ENCODE results near the gene SOX10.
A peak's percentile ranks its signal among the peaks of the same experiment; 100 is the strongest.
"Not testable (repeated sequence)": the region's sequence is repeated elsewhere in the genome, so short reads cannot be mapped to it uniquely, and the experiment has no call there.

Gene SOX10

DNA sequence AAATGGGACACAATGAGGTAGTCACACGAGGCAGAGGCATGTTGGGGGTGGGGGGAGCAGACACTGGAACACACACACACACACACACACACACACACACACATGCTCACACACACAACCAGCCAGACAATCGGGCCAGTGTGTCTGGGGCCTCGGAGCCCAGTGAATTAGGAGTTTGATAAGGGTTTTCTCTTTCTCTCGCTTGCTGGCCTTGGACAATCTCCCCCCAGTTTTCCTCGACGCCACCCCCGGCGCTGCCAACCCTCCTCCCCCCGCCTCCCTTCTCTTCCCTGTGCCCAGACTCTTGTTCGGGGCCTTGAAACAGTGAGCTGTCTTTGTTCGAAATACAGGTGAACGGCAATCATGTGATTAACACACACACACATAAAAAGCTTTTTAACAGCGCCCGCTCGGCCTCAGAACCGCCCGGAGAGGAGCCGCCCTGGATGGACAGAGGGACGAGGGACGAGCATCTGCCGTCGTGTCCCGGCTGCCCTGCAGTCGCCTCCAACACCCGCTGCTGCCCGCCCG is 1.5 kb upstream of the SOX10 start:
- no peak for DNase-seq

GRCh38 chr22:37985050-37985585 is 763 bp upstream of the SOX10 start:
- no peak for DNase-seq

- no peak for DNase-seq
These were observed 1.2 kb downstream of the SOX10 start for GRCh38 chr22:37982938-37983859.

DNA sequence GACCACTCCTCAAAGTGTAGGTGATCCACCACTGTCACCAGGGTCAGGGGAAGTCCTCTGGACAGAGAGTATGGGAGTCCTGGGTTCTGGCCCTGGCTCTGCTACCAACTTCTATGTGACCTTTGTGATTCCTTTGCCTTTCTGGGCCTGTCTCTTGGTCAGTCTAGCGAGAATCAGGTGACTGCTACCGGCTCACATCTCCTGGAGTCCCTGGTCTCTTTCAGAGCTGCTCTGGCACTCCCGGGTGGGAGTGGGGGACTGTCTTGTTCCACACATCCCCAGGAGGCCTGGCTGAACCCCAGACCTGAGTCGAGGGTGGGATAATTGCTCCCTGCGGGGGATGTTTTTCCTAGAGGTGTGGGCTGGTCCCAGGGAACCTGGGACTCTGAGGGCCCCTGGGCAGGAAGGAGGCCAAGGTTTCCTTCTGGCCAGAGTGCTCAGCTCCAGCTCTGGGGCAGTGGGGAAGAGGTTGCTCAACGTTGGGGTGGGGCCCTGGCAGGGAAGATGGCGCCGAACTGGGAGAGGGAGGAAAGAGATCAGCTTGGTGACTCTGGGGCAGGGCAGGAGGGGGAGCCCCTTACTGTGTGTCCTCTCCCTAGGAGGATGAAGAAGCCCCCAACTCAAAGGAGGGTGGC is 2.1 kb downstream of the SOX10 start:
- no peak for DNase-seq

GRCh38 chr22:37981282-37982011 is 2.9 kb downstream of the SOX10 start:
- no peak for DNase-seq

DNA sequence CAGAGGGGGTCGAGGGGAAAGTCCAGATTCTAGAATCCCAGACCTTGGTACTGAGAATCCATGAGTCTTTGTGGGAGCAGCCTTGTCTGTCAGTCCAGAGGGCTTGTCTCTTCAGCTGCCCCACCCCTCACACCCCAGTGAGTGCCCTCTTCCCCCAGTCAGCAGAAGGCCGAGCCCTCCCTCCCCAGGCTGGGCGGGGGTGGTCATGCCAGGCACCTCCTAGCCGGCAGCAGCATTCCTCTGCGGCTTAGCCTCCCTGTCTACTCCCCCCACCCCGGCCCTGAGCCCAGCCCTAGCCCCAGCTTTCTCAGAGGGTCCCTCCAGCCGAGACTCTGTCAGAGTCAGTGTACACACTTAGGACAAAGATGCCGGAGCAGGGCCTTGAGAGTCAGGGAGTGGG is 4.6 kb downstream of the SOX10 start:
- no peak for DNase-seq

DNA sequence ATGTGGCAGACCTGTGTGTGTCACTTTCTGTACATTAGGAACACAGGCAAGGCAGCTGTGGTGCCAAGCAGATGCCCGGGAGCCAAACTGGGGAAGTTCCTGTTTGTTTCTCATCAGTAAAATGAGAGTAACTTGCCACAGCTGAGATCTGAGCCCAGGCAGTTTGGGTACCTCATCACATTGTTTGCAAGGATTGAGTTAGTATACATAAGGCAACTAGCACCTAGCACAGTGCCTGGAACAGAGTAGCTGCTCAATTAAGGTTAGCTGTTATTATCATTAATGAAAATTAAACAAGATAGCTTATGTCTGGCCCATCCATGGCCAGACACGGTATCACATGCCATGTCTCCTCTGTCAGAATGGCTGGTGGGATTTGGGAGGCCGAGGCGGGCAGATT is 7.8 kb downstream of the SOX10 start:
- no peak for DNase-seq

- DNase-seq: not testable (repeated sequence)
These were observed 8.3 kb downstream of the SOX10 start for GRCh38 chr22:37976022-37976421.

GRCh38 chr22:37975153-37975552 is 9.2 kb downstream of the SOX10 start:
- DNase-seq: no peak

DNA sequence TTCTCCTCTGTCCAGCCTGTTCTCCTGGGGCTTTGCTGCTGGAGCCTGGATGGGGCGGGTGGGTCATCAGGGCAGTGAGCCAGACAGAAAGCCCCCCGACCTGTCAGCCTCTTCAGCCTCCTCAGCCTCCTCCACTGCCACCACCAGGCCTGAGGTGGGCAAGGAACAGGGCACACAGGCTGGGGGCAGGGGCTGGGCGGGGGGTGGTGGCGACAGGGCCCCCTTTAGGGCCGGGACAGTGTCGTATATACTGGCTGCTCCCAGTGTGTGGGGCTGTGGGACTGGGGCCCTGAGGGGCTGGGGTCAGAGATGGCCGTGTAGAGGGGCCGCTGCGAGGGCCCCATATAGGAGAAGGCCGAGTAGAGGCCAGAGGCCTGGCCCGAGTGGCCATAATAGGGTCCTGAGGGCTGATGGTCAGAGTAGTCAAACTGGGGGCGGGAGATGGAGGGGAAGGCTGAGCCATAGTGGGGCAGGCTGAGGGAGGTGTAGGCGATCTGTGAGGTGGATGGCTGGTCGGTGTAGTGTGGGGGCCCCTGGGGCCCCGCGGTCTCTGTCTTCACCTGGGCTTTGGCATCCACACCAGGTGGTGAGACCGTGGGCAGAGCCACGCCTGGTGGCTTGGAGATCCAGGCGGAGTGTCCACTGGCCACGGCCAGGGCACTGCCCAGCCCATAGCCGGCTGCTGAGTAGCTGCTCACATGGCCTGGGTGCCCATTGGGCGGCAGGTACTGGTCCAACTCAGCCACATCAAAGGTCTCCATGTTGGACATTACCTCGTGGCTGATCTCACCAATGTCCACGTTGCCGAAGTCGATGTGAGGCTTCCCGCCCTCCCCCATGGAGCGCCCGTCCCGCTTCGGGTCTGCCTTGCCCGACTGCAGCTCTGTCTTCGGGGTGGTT is 10.8 kb downstream of the SOX10 start:
- DNase-seq: no peak

- peak; percentile 51 for DNase-seq
These were observed 11.8 kb downstream of the SOX10 start for GRCh38 chr22:37972527-37972926.

- DNase-seq: no peak
These were observed 12.6 kb downstream of the SOX10 start for GRCh38 chr22:37971475-37972434.

DNA sequence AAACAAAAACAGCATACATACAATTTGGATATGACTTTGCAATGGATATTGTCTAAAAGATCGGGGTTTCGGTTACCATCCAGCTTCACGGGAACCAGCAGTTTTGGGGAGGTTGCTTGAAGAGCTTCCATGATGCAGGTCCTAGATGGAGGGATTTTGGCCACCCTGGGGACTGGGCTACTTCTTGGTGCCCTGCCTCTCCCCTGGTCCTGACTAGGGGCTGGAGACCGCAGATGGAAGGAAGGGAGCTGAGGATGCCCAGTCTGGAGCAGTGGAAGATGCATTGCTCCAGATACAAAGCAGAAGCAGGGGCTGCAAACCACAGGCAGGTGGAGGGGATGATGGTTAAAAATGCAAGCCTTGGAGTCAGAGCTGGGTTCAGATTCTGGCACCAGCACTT is 13.5 kb downstream of the SOX10 start:
- no peak for DNase-seq

- DNase-seq: no peak
These were observed 15.7 kb downstream of the SOX10 start for GRCh38 chr22:37968452-37969251.

- no peak for DNase-seq
These were observed 16.5 kb downstream of the SOX10 start for GRCh38 chr22:37967637-37968451.

GRCh38 chr22:37967147-37967546 is 17.2 kb downstream of the SOX10 start:
- no peak for DNase-seq

DNA sequence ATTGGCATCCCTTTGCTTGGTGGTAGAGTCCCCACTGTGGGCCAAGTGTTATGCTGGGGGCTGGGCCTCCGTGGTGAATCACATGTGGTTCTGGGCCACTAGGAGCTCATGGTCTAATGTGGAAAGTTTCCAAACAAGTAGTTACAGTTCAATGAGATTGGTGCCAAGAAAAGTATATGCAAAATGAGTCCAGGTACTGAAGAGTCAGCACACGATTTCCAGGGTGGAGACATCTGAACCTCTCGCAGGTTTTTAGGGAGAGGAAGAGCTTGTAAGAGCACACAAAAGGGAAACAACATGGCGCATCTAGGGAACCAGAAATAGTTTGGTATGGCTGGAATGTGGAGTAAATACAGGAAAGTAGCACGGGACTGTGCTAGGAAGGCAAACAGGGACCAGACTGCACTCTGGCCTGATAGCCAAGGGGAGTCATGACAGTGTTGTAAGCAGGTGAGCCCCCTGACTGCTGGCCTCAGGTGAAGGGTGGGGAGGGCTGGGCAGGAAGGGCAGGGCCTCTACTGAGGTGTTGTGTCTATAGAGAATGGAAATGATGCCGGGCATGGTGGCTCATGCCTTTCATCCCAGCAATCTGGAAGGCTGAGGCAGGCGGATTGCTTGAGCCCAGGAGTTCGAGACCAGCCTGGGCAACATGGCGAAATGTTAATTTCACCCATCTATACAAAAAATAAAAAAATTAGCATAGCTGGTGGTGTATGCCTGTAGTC is 18.3 kb downstream of the SOX10 start:
- DNase-seq: no peak

DNA sequence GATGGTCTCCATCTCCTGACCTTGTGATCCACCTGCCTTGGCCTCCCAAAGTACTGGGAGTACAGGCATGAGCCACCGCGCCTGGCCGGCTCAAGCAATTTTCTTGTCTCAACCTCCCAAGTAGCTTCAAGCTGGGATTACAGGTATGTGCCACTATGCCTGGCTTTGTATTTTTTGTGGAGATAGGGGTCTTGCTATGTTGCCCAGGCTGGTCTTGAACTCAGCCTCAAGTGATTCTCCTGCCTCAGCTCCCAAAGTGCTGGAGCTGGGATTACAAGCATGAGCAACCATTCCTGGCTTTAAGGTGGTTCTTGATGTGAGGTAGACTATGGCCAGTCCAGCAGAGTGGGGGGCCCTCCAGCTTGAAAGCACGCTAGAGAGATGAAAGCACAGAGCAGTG is 23.3 kb downstream of the SOX10 start:
- DNase-seq: no peak
